GM12892 (cell line): Measurements from ENCODE around the gene DROSHA.
"Not testable (repeated sequence)": the region's sequence is repeated elsewhere in the genome, so short reads cannot be mapped to it uniquely, and the experiment has no call there.

Experiments used
- DNase-seq: peaks from one replicate; pipeline ENCODE4 v3.0.0; 2011; ENCODE audit not compliant: insufficient read length
- FAIRE-seq: peaks from 2 replicates; lab custom pipeline; 2011; peaks lifted over from hg19 to GRCh38; lab: Jason Lieb, UNC
- POLR2A ChIP-seq: IDR thresholded peaks from 2 replicates; pipeline ENCODE4 v1.6.1; 2011; ENCODE audit warnings: low read depth, low read length, control low read depth
- POLR2AphosphoS5 ChIP-seq: IDR thresholded peaks from 2 replicates; pipeline ENCODE4 v1.6.1; 2011; ENCODE audit warnings: low read depth, low read length, control low read depth
- TAF1 ChIP-seq: IDR thresholded peaks from 2 replicates; pipeline ENCODE4 v1.6.1; 2011; ENCODE audit warnings: low read depth, mild to moderate bottlenecking, control low read depth, low read length, borderline replicate concordance

Gene DROSHA

DNA sequence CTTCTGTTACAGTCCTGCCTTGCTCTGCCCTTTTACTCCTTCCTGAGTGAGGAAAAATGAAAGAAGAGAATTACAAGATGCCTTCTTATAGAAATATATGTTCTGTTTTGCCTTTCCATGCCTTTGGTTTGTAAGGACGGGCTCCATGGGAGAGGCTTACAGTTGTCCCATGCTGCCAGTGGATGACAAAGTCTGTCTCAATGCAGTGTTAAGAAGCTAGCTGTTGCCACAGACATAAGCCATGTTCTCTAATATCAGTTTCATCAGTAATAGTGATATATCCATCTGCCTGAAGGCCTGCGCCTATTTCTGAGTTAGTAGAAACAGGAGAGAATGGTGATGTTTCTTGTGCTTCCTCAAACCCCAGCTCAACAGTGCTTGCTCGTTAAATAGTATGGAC lies 28.0 kb upstream of the DROSHA start:
- FAIRE-seq (no peak), DNase-seq (no peak)
- no peak for TF ChIP-seq TAF1
- no peak for TF ChIP-seq POLR2A

DNA sequence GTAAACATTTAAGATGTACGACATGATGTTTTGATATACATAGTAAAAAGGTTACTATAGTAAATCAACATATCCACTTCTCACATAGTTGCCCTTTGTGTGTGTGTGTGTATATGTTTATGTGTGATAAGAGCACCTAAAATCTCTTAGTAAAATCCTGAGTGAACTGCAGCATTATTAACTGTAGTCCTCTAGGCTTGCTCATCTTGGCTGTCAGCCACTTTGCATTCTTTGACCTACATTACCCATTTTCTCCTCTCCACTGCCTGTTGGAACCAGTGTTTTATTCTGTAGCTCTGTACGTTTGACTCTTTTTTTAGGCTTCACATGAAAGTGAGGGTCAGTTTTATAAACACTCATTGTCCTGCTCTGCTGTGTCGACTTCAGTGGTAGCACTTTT lies 24.6 kb upstream of the DROSHA start:
- DNase-seq (no peak), FAIRE-seq (no peak)

DNA sequence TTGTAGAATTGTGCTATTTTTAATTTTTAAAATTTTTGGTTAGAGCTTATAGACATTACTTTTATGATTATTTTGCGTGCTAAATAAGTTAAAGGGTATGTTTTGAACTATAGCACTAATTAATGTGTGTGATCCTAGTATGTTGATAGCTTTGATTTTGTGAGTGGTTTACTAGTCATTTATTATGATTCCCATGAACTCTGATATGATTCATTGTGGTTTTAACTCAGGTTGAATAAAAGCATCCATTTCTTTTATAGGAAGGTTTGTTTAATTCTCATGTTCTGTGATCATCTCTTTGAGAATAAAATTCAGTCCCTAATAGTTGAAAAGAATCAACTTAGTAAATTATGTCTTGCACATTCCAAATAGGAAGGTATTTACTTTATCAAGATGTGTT lies 22.7 kb upstream of the DROSHA start:
- FAIRE-seq (no peak), DNase-seq (no peak)
- TF ChIP-seq TAF1 (no peak), POLR2AphosphoS5 (no peak), POLR2A (no peak)

More for the DNA sequence above, 24.6 kb upstream of the DROSHA start:
- no peak for TF ChIP-seq TAF1
- TF ChIP-seq POLR2AphosphoS5: no peak
- no peak for TF ChIP-seq POLR2A

DNA sequence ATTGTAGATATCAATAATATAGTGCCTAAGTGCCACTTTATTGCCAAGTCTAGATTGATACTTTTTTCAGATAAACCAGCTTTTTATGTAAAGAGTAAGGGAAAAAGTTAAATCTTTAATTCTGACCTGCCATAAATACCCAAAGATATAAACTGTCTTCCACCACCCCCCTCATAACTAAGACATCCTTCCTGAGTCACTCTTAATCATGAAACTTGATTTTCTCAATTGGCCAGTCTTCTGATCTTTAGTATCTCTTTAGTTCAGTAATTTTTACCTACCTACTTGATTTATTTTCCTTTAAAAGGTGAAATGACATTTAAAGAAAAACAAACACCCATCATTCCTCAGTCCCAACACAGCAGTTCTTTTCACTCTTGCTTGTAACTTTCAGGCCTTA lies 22.0 kb upstream of the DROSHA start:
- TF ChIP-seq POLR2A (no peak), TAF1 (no peak), POLR2AphosphoS5 (no peak)
- no peak for FAIRE-seq
- DNase-seq: no peak

DNA sequence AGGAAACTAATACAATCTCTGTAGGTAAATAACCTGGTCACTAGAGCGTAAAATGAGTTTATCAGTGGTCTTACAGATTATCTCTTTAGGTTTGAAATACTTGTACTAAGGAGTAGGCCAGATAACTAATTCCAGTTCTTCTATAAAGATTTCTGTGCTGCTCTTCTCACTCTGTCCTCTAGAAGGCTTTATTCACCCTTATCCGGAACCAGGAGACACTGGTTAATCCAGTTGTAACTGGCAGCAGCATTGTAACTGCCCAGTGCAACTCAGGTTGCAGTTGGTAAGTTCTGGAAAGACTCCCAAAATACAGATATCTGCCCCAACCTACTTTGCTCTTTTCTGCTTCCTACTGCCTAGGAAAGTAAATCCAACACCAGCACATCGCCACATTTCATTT lies 20.0 kb upstream of the DROSHA start:
- TF ChIP-seq POLR2AphosphoS5: no peak
- no peak for TF ChIP-seq POLR2A
- no peak for TF ChIP-seq TAF1
- no peak for DNase-seq

DNA sequence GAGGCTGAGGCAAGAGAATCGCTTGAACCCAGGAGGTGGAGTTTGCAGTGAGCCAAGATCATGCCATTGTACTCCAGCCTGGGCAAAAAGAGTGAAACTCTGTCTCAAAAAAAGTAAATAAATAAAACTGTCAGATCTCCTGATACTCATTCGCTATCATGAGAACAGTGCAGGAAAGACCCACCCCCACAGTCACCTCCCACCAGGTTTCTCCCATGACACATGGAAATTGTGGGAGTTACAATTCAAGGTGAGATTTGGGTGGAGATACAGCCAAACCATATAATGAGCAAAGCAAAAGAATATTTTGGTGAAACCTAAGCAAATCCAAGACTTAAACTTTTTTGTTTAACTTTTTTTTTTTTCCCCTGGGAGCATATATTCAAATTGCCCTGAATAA lies 17.2 kb upstream of the DROSHA start:
- DNase-seq, FAIRE-seq: not testable (repeated sequence)

More for the DNA sequence above, 20.0 kb upstream of the DROSHA start:
- FAIRE-seq: no peak

DNA sequence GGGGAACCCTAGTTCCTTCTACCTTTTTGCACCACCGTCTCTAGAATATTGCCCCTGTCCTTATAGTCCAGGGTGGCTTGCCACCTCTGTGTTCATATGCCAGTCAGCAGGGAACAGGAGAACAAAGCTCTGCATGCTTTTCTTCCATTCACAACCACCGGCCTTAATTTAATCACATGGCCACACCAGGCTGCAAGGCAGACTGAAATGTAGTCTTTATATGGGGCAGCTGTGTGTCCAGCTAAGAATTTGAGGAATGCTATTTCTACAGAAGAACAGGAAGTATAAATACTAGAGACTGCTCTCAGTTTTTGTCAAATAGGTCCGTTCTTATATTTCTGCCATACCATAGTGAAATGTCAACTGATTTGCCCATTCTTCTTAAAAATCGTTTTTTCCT lies 6.0 kb upstream of the DROSHA start:
- FAIRE-seq (no peak), DNase-seq (no peak)
- TF ChIP-seq POLR2AphosphoS5: no peak
- TF ChIP-seq POLR2A: no peak
- no peak for TF ChIP-seq TAF1

DNA sequence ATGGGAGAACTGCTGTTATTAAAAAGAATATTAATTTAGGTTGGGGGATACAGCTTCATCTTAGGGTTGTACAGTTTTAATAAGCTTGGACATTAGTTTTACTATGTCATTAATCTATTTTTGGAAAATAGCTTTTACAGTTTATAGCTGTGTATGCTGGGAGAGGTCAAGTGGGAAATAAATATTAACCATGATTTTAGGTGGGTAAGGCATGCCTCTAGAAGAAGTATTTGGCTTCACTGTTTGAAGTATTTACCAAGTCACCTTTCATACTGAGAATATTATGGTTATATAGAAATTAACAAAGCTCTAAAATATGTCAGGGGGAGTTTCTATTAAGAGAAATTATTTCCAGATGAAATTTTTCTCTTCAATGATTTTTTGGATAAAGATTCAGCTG lies 5.5 kb upstream of the DROSHA start:
- FAIRE-seq (no peak), DNase-seq (no peak)
- TF ChIP-seq TAF1 (no peak), POLR2AphosphoS5 (no peak), POLR2A (no peak)

DNA sequence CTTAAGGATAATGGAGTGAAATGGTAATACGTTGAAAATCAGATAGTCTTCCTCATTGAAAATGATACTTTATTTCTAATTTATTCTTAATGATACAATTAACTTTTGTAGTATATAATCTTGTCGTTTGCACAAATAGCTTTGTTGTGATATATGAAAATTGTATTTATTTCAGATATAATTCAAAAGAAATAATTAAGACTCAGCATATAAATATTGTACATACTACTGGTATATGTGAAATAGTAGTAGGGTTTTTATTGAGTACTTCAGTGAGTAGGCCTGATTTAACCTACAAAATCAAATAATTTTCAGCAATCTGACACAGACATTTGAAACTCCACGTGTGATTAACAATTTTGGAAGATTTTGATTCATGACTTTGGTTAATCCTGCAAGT lies 5.0 kb upstream of the DROSHA start:
- DNase-seq (no peak), FAIRE-seq (no peak)
- no peak for TF ChIP-seq TAF1
- no peak for TF ChIP-seq POLR2AphosphoS5
- no peak for TF ChIP-seq POLR2A

DNA sequence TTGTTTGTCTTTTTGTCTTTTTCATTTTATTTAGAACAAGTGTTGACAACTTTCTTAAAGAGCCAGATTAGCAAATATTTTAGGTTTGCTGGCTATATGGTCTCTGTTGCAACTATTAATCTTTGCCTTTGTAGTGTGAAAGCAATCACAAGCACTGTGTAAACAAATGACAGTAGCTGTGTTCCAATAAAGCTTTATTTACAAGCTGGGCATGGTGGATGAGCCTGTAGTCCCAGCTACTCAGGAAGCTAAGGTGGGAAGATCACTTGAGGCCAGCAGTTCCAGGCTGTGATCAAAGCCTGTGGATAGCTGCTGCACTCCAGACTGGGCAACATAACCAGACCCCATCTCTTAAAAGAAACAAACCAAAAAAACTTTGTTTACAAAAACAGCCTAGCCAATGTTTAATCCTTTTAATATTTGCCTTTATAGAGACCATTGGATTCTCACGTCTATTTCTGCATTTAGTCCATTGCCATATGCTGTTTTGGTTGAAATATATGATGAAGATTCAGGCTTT lies 2.7 kb upstream of the DROSHA start:
- no peak for TF ChIP-seq POLR2AphosphoS5
- no peak for TF ChIP-seq POLR2A
- TF ChIP-seq TAF1: no peak
- no peak for FAIRE-seq
- DNase-seq: no peak

DNA sequence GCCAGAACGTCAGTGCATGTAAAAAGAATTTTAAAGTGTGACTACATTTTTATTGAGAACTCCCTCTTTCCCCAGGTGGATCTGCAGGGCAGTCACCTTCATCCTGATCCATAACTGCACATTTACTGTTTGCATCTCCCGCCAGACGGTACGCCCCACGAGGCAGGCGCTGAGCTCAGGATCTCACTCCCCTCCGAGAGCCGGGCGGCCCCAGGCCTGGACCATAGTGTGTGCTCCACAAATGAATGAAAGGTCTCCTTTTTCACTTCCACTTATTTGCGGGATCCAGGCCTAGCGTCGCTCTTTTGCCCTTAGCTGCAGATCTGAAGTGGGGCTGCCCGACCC lies 378 bp downstream of the DROSHA start:
- TF ChIP-seq POLR2AphosphoS5 (no peak), TAF1 (no peak), POLR2A (no peak)
- no peak for FAIRE-seq
- peak; percentile 28 for DNase-seq

DNA sequence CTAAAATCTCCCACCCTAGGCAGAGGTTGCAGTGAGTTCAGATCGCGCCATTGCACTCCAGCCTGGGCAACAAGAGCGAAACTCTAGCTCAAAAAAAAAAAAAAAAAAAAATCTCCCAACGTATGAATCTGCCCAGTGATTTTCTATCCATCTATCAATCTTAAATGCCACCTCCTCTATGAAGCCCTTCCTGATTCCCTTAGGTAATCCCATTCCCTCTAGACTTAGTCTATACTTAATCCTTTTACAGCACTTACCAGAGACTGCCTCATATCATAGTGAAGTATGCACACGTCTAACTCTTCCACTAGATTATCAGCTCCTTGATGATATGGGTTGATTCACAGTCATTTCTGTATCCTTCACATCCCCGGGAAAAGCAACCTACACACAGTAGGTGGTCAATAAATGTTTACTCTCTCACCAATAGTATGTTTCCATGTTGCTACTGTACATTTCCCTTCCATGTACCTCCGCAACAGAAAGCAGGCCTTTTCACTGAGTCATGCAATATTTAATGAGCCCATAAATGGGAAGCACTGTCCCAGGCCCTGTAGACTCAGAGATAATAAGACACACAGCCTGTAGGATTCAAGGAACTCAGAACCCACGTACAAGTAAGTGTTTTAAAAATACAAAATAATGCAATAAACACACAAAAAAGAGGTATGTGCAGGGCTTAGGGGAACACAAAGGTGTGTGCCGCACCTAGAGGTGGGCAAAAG lies 1.2 kb downstream of the DROSHA start:
- DNase-seq: no peak
- no peak for FAIRE-seq
- no peak for TF ChIP-seq POLR2AphosphoS5
- no peak for TF ChIP-seq POLR2A
- TF ChIP-seq TAF1: no peak
